Nephron (organoid): ENCODE measurements around the gene PEX5L.

Source experiments
- H3K27ac Mint-ChIP-seq, 3 experiments: 2 replicates each; pipeline ENCODE4 v1.8.0; 2020; ENCODE audit warnings: mixed read lengths in 3 of 3, mild to moderate bottlenecking in 2 of 3, moderate library complexity in 1 of 3
- H3K27me3 Mint-ChIP-seq: 2 replicates; pipeline ENCODE4 v1.8.0; 2021; ENCODE audit warnings: low read depth, mild to moderate bottlenecking, moderate library complexity, mixed read lengths
- H3K36me3 Mint-ChIP-seq: 2 replicates; pipeline ENCODE4 v1.8.0; 2020; ENCODE audit warnings: low read depth, mixed read lengths
- H3K4me1 Mint-ChIP-seq: 2 replicates; pipeline ENCODE4 v1.8.0; 2020; ENCODE audit warnings: mixed read lengths
- H3K4me3 Mint-ChIP-seq, 3 experiments: 2 replicates each; pipeline ENCODE4 v1.8.0; 2020; ENCODE audit warnings: mild to moderate bottlenecking in 3 of 3, mixed read lengths in 3 of 3, moderate library complexity in 2 of 3
- H3K9me3 Mint-ChIP-seq: 2 replicates; pipeline ENCODE4 v1.8.0; 2020; ENCODE audit warnings: mixed read lengths
- CTCF ChIP-seq, 3 experiments: fragments of 200-600 bp; sonication (generic); IDR thresholded peaks; one replicate each; pipeline ENCODE4 v1.5.0; 2021; ENCODE audit warnings: antibody characterized with exemption in 3 of 3; ENCODE audit not compliant: unreplicated experiment in 3 of 3

PEX5L gene

GRCh38 chr3:179885950-179886349 lies 150.8 kb downstream of the PEX5L start:
- Mint-ChIP-seq H3K27ac (no peak overlapping the region), H3K27me3 (no peaks in the 10 kb centered on the region), H3K4me1 (peaks cover 5% of the 10 kb centered on the region), H3K36me3 (no peaks in the 10 kb centered on the region), H3K9me3 (no peaks in the 10 kb centered on the region), H3K4me3 (no peak overlapping the region)
- no peak for TF ChIP-seq CTCF (IDR thresholded peaks at IDR 0.05; ENCODE audit: unreplicated experiment in 3 of 3)

GRCh38 chr3:179884136-179884535 lies 152.6 kb downstream of the PEX5L start:
- no peak overlapping the region for H3K27ac Mint-ChIP-seq
- H3K9me3 Mint-ChIP-seq = no peaks in the 10 kb centered on the region
- H3K36me3 Mint-ChIP-seq = no peaks in the 10 kb centered on the region
- H3K4me3 Mint-ChIP-seq = no peak overlapping the region
- TF ChIP-seq CTCF (IDR thresholded peaks at IDR 0.05; ENCODE audit: unreplicated experiment in 3 of 3) = no peak
- no peaks in the 10 kb centered on the region for H3K27me3 Mint-ChIP-seq
- H3K4me1 Mint-ChIP-seq = peaks cover 5% of the 10 kb centered on the region

- H3K4me1 Mint-ChIP-seq = peaks cover 5% of the 10 kb centered on the region
- no peak for TF ChIP-seq CTCF (IDR thresholded peaks at IDR 0.05; ENCODE audit: unreplicated experiment in 3 of 3)
- no peak overlapping the region for H3K4me3 Mint-ChIP-seq
- no peaks in the 10 kb centered on the region for H3K36me3 Mint-ChIP-seq
- H3K9me3 Mint-ChIP-seq = no peaks in the 10 kb centered on the region
- no peaks in the 10 kb centered on the region for H3K27me3 Mint-ChIP-seq
- H3K27ac Mint-ChIP-seq = peak overlapping the region in 1 of 3 experiments; percentile 40
These were observed 154.4 kb downstream of the PEX5L start for GRCh38 chr3:179882292-179882691.

GRCh38 chr3:179881791-179882190 lies 154.9 kb downstream of the PEX5L start:
- Mint-ChIP-seq H3K4me1 (peaks cover 5% of the 10 kb centered on the region), H3K27me3 (no peaks in the 10 kb centered on the region)
- TF ChIP-seq CTCF (IDR thresholded peaks at IDR 0.05; ENCODE audit: unreplicated experiment in 3 of 3) = no peak

GRCh38 chr3:179880868-179881267 lies 155.9 kb downstream of the PEX5L start:
- H3K27me3 Mint-ChIP-seq = no peaks in the 10 kb centered on the region
- H3K9me3 Mint-ChIP-seq = no peaks in the 10 kb centered on the region
- no peak overlapping the region for H3K27ac Mint-ChIP-seq
- no peak for TF ChIP-seq CTCF (IDR thresholded peaks at IDR 0.05; ENCODE audit: unreplicated experiment in 3 of 3)
- no peak overlapping the region for H3K4me3 Mint-ChIP-seq
- H3K36me3 Mint-ChIP-seq = no peaks in the 10 kb centered on the region
- H3K4me1 Mint-ChIP-seq = peaks cover 5% of the 10 kb centered on the region

More at GRCh38 chr3:179881791-179882190, 154.9 kb downstream of the PEX5L start:
- Mint-ChIP-seq H3K4me3 (no peak overlapping the region), H3K9me3 (no peaks in the 10 kb centered on the region), H3K27ac (no peak overlapping the region), H3K36me3 (no peaks in the 10 kb centered on the region)

- H3K4me1 Mint-ChIP-seq = no peaks in the 10 kb centered on the region
- no peak overlapping the region for H3K4me3 Mint-ChIP-seq
- no peaks in the 10 kb centered on the region for H3K9me3 Mint-ChIP-seq
- H3K36me3 Mint-ChIP-seq = no peaks in the 10 kb centered on the region
- no peaks in the 10 kb centered on the region for H3K27me3 Mint-ChIP-seq
- no peak overlapping the region for H3K27ac Mint-ChIP-seq
- TF ChIP-seq CTCF (IDR thresholded peaks at IDR 0.05; ENCODE audit: unreplicated experiment in 3 of 3) = no peak
These were observed 160.3 kb downstream of the PEX5L start for GRCh38 chr3:179876440-179876839.
